RKO (cell line): ENCODE measurements around the gene SAMD11.

Experiments used
- DNase-seq: peaks from one replicate; pipeline ENCODE4 v3.0.0-alpha.2; 2016; ENCODE audit warnings: low spot score

Gene SAMD11

DNA sequence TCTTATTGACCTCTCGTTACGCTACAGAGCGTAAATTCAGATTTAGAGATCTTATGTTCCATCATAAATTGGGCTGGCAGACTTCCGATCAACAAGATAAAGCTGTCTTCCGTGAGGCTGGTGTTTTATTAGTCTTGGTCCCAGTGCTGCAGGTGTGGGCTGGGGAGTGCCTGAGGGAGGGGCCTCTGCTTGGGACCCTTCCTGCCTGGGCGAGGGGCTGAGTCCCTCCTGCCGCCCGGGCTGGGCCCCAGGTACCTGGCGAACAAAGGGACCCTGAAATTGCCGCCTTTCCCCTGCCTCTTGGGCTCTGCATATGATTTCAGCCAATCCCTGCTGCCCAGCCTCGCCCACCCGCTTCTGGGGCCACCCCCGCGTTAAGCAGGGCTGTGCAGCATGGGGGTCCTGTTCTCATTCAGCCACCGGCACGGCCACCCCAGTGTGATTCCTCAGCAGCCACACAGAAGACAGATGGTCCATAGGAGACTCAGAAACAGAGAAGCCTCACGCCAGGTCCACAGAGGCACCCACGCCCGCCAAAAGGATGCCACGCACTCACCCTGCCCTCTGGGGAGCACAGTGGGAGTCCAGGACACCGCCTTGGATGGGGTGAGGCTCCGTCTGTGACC, 6.1 kb upstream of the SAMD11 start:
- DNase-seq = no peak

DNA sequence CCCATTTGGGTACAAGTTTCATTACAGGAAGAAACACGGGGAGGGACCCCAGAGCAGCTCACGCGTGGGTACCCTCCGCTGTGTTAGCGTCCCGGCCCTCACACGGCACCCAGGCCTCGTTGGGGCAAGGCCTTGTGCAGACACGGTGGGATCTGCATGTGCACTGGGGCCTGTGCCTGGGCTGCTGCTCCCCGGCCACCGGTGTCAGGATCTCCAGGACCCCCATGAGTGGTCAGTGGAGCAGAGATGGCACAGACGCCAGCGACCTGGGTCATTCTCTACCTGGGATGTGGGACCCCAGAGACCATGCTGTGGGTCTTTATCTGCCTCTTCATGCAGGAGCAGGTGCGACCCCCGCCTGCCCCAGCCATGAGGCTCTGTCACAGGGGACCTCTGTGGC, 5.4 kb upstream of the SAMD11 start:
- no peak for DNase-seq

DNA sequence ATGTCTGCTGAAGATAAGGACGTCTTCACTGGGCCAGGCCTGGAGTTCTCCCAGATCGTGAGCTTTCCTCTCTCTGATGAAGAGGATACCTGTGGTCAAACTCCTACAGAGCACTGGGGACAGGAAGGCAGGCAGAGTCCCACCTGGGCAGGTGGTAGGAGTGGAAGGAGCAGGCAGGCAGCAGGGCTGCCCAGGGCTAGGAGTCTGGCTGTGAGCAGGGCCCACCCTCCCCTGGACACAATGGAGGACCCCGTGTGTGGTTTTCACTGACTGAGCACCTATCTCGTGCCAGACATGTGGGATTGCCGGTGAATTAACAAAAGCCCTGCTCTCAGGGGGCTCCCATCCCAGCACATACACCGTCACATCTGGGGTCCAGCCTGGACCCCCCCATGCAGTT, 4.9 kb upstream of the SAMD11 start:
- no peak for DNase-seq

DNA sequence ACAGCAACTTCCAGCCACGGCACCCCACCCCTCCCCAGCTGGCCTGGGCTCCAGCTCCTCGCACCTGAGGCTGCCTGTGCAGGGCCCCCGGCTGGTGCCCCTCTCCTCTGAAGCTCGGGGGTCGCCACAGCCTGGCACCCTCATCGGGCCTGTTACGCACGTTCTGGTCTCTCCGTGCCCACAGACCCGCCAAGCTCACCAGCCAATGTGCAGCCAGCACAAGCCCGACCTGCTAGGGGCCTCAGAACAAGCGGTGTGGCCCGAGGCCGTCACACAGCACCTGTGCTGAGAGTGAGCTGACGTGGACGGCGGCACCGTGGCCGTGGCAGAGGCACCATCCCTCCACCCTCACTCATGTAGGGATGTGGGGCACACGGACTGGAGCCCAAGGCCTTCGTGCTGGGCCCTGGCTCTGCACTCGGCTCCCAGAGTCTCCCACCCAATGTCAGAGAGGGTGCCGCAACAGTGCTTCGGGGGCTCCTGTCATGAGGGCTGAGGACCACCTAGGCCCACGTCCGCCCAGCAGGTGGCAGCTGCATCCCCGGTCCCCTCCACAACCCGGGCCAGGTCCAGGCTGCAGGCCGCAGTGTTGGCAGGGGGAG, 4.4 kb upstream of the SAMD11 start:
- no peak for DNase-seq

DNA sequence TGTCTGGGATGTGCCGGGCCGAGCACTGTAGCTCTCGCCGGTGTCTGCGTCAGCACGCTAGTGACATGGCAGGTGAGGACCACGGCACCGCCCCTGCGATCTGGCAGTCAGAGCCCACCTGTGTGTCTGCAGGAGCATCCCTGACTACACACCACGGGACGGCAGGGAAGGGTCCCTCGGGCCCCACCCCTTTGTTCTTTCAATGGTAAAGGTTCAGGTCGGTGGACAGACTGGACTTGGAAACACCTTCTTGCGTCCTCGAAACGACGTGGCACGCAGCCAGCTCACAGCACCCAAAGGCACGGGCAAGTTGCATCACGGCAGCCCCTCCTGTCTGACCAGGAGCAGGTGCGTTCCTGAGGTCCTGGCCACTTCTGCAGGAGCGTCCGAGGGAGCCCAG, 3.7 kb upstream of the SAMD11 start:
- no peak for DNase-seq

DNA sequence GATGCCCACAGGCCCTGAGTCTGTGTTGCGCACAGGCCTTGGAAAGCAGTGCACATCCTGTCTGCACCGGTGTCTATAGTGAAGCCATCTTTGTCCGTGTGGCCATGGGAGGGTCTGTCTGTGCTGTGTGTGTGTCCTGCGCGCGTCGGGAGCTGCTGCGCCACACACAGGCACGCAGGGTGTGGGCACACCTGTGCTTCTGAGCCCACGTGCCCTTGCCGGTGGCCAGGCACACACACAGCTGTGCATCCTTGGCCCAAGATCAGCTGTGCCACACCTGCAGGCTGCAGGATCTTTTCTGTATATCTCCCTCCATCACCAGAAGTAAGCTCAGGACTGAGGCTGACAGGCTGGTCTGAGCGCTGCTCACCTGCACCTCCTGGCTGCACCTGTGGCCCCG, 3.2 kb upstream of the SAMD11 start:
- no peak for DNase-seq

DNA sequence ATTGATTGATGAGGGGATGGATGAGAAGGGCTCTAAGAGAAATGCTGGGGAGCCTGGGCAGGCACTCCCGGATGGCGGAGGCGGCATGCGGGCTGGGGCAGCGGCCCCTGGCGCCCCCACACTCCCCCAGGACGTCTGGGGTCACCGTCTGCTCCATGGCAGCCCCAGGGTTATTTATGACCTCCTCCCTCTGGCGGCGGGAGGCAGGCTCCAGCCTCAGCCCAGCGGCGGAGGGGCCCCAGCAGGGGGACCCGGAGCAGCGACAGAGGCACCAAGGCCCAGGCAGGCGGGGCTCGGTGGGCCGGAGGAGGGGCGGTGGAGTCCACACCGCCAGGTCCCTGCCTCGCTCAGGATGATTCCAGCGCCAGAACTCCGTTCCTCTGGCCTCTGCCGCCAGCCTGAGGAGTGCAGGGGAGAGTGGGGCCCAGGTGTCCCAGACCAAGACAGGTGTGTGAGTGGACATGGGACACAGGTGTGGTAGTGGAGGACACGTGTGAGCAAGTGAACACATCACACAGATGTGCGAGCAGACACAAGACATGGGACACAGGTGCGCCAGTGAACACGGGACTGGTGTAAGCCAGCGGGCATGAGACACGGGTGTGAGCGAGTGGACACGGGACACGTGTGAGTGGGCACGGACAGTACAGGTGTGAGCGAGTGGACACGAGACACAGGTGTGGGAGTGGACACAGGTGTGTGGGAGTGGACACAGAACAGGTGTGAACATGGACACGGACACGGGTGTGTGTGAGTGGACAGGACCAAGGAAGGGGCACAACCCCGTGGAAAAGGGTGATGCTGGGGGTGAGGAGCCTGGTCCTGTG, 2.5 kb upstream of the SAMD11 start:
- peak; percentile 73 for DNase-seq

DNA sequence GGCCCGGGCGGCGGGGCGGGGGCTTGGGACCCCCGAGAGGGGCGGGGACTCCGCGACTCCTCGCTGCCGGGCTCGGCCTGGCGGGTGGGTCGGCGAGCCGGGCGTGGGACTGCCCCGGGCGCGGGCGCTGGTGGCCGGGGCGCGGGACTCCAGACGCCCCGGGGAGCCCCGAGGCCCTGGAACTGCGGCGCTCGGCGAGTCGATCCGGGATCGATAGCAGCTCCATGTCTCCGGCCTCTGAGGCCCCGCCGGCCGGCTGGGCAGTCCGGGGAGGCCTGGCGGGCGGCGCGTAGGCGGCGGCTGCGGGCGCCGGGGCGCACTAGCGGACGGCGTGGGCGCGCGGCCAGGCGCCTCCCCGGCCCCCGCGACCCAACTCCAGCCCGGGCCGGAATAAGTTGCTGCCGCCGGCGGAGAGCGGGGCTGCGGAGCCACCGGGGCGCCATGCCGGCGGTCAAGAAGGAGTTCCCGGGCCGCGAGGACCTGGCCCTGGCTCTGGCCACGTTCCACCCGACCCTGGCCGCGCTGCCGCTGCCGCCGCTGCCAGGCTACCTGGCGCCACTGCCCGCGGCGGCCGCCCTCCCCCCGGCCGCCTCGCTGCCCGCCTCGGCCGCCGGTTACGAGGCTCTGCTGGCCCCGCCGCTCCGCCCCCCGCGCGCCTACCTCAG, 400 bp downstream of the SAMD11 start:
- no peak for DNase-seq

DNA sequence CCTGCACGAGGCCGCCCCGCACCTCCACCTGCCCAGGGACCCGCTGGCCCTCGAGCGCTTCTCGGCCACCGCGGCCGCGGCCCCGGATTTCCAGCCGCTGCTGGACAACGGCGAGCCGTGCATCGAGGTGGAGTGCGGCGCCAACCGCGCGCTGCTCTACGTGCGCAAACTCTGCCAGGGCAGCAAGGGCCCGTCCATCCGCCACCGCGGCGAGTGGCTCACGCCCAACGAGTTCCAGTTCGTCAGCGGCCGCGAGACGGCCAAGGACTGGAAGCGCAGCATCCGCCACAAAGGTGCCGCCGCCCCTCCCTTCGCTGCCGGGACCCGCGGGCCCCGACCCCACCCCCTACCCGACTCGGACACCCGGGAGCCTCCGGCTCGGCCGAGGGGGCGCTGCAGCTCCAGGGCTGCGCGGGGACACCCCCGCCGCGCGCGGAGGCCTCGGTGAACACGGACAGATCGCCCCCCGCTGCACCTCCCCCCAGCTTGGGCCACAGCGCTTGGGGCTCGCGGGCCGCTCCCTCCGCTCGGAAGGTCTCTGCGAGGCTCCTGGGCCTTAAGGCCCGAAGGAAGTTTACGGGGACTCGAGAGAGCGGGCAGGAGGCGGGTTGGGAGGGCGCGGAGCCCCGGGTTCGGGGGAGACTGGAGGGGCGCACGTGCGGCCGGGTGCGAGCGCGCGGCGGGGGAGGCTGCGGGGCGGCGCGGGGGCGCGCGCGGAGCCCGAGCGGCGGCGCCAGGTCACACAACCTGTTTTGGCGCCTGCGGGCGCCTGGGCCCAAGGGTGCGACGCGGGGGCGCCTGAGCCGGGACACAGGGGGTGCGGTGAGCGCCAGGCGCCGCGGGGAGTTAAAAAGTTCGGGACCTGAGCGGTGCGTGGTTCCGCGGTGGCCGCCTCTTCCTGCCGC, 1.2 kb downstream of the SAMD11 start:
- peak; percentile 59 for DNase-seq

DNA sequence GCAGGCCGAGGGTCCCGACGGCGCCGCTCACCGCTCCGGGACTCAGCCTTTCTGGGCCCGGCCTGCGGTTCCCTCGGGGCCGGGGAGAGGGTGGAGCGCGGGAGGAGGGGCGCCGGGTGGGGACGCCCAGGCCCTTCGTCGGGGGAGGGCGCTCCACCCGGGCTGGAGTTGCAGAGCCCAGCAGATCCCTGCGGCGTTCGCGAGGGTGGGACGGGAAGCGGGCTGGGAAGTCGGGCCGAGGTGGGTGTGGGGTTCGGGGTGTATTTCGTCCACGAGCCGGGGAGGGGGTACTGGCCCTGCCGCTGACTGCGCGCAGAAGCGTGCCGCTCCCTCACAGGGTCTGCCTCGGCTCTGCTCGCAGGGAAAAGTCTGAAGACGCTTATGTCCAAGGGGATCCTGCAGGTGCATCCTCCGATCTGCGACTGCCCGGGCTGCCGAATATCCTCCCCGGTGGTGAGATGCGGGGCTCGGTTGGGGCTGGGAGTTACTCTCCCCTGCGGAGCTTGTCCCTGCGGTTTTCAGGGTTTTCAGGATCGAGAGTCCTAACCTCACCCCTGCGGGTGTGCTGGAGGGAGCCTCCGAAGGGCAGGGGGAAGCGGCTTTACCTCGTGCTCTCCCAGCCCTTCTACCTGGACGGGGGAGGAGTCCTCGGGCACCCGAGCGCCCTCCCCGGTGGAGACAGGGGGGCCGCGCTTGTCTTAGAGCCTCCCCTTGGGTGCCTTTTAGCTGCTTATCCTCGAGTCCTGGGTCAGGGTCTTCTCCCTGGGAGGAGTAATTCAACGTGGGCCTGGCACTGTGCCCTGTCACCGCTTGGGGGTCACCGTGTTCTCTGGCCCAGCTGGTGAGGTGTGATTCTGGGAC, 2.1 kb downstream of the SAMD11 start:
- no peak for DNase-seq

DNA sequence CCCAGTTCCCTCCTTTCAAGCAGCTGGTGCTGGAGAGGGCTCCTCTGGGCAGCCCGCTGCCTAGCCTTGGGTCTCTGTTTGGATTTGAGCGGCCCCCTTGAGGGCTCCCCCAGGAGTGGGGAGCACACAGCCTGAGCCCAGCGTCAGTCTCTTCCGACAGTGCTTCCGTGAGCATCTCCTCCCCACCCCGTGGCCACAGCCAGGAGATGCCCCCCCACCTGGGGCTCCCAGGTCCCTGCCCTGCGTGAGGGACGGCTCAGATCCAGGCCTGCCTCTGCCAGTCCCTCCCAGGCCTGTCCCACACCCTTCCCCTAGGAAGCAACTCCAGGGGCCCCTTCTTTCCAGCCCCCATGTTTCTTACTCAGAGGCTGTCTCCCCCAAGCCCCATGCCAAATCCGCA, 3.5 kb downstream of the SAMD11 start:
- no peak for DNase-seq

DNA sequence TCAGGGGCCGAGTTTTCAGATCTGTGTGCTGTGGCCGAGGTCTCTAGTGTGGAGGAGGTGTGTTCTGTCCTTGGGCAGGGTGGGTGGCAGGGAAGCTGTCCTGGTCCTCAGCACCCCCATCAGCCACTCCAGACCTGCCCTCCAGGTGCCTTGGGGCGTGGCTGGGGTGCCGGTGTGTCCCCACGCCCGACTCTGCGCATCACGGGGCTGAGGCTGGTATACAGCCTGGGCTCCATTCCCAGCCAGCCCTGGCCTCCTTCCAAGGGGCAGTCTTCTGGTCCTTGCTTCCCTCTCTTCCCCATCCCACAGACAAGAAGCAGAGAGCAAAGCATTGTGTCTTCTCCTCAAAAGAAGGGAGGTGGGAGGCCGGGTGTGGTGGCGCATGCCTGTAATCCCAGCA, 4.0 kb downstream of the SAMD11 start:
- DNase-seq = no peak

DNA sequence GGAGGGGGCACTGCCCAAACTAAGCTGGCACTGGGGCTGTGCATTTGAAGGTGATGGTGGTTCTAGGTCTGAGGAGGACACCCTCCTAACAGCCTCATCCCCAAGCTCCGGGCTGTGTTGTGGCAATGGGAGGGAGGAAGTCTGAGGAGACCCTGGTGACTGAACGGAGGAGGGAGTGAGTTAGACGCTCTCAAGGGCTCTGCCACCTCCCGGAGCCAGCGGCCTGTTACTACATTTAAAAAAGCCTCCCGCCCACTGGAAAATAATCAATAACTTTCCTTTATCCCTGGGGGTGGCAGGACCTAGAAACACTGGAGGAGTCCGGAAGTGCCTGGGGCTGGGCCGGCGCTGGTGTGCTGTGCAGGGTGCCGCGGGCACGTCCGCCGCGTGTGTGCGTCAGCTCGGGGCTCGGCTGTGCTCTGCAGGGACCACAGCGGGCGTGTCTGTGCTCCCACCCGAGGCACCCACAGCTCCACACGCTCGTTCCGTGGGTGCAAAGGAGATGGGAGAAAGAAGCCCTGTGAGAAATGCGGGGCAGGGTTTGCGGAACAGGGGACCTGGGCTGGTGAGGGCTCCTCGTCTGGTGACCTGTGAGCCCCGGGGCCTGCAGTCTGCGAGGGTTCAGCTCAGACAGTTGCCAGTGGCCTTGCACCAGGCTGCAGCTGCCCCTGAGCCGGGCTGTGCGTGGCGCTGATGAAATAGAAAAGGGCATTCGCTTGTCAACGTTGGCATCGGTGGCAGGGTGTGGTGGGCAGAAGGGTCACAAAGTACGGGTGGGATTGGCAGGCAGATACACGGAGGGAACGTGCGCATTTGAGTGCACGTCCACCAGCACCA, 5.3 kb downstream of the SAMD11 start:
- DNase-seq = no peak

DNA sequence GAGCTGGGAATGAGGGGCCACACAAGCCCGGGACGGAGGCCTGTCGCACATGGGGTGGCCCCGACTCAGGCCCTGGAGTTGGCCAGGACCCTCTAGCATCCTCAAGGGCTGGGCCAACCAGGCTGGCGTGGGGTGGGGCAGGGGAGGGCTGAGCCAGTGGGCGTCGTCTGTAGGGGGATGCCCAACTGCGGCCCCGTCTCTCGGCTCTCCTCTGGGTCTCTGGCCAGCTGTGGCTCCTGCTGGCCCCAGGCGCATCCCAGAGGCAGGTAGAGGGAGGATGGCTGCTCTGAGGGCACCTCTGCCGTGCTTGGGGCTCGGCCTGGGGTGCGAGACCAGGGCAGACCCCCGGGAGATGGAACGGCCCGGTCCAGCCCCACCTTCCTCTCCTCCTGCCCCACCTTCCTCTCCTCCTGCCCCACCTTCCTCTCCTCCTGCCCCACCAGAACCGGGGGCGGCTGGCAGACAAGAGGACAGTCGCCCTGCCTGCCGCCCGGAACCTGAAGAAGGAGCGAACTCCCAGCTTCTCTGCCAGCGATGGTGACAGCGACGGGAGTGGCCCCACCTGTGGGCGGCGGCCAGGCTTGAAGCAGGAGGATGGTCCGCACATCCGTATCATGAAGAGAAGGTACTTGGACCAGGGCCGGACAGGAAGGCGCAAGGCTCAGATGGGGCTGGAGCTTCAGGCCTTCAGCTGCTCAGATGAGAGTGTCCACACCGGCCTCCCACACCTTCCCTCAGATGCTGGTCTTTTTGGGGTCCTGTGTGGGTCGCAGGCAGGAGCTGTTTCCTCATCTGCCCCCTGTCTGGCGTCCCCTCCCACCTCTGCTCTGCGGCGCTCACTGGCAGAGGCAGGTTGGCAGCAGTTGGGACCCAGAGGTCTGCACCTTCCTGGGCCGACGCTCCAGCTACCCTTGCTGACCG, 6.2 kb downstream of the SAMD11 start:
- no peak for DNase-seq

DNA sequence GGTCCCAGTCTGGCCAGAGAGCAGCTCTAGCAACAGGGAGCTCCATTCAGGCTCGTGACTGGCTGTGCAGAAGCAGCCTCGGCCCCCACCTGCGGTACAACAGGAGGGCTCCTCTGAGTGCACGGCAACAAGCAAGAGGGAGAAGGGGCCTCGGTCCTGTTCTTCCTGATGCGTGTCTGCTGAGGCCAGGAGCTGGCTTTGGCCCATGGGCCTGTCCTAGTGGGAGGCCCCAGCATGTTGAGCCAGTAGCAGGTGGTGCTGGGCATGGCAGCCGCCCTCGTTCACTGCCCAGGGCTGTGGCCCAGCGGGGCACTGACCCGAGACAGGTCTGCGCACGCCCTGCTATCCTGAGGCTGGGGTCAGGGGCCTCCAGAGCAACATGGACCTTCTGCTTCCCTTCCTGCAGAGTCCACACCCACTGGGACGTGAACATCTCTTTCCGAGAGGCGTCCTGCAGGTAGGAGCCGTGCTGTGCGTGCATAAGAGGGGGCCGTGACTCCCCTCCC, 7.0 kb downstream of the SAMD11 start:
- no peak for DNase-seq

DNA sequence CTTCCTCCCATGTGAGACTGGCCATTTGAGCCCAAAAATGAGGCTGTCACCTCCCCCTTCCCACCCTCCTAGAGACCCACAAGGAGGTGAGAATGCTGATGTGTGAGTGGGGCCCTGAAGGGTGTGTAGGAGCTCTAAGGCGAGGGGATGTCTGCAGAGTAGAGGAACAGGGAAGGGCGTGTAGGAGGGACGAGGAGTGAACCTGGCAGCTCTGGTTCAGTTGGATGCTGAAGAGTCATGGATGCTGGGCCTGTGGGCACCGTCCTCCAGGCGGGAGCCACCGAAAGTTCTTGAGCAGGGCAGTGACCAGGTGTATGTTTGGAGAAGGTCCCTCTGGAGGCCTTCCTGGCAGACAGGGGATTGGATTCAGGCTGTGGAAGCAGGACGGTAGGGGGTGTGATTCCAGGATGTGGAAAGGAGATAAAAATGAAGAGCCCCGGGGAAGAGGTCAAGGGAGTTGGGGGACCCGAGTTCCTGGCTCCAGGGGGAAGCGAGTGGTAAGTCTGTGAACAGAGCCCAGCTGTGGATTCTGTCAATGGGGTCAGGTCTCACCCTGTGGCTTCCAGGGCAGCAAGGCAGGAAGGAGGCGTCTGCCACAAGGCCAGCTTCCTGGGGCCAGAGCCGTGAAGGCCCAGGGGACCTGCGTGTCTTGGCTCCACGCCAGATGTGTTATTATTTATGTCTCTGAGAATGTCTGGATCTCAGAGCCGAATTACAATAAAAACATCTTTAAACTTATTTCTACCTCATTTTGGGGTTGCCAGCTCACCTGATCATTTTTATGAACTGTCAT, 7.9 kb downstream of the SAMD11 start:
- DNase-seq = no peak

DNA sequence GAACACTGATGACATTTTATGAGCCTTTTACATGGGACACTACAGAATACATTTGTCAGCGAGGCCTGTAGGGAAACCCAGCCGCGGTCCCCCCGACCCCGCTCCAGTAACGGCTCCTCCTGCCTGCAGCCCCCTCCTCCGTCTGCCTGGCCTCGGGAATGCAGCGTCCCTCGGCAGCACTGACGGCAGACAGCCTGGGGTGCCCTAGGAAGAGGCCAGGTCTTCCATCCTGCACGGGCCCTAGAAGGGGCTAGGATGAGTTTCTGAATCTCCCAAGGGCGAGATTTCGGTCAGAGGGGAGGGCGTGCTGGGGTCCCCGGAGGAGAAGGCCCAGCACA, 8.4 kb downstream of the SAMD11 start:
- no peak for DNase-seq
